Measurements from ENCODE around the gene ZNF225.
A peak's percentile ranks its signal among the peaks of the same experiment; 100 is the strongest.
"Not testable (repeated sequence)": the region's sequence is repeated elsewhere in the genome, so short reads cannot be mapped to it uniquely, and the experiment has no call there.

ZNF225 gene

GRCh38 chr19:44163789-44164188, 50.6 kb downstream of the ZNF225 start:
- DNase-seq (ENCODE audit: low read depth) = no peak

GRCh38 chr19:44164327-44164672, 51.1 kb downstream of the ZNF225 start:
- DNase-seq (ENCODE audit: low read depth) = no peak

- DNase-seq (ENCODE audit: low read depth) = peak; percentile 97
Observed at GRCh38 chr19:44164673-44165512, 51.7 kb downstream of the ZNF225 start, which contains the start of gene ZNF226. TSS of gene ZNF226 (plus strand) at chr19:44165100. CDS start at chr19:44170081, 4,981 bp downstream.

- DNase-seq (ENCODE audit: low read depth) = not testable (repeated sequence)
Observed at GRCh38 chr19:44170660-44171059, 57.5 kb downstream of the ZNF225 start.

GRCh38 chr19:44176590-44176989, 63.4 kb downstream of the ZNF225 start:
- no peak for DNase-seq (ENCODE audit: low read depth)

- no peak for DNase-seq (ENCODE audit: low read depth)
Observed at GRCh38 chr19:44180968-44181367, 67.8 kb downstream of the ZNF225 start.

GRCh38 chr19:44182145-44182544, 68.9 kb downstream of the ZNF225 start:
- no peak for DNase-seq (ENCODE audit: low read depth)
